Stimulated activated CD8-positive, alpha-beta memory T cell treated with anti-CD3 and anti-CD28 coated beads, Interleukin-12 subunit alpha, Interleukin-12 subunit beta, amount 100 ng/mL, for 4 hours (primary cell): ENCODE measurements around the gene EPAS1.
A peak's percentile ranks its signal among the peaks of the same experiment; 100 is the strongest.

Experiments
- DNase-seq: peaks from one replicate; pipeline ENCODE4 v3.0.0-alpha.2; 2020; ENCODE audit warnings: low read depth

EPAS1 gene

DNA sequence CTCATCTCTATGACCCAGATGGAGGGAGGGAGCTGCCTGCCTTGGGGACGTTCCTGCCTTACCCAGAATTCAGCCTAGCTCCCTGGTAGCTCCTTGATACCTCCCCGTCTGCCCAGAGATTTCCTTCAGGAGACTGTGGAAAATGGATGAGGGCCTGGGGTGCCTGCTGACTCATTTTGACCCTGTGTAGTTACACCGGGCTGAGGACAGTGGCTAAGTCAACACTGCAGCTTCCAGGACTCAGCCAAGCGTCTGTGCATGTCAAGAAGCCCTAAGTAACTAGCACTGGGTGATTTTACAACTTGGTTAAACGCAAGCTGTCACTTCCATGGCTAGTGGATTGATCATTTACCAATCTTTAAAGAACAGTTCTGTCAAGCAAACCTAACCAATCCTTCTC lies 23.3 kb upstream of the EPAS1 start:
- DNase-seq, result no peak

DNA sequence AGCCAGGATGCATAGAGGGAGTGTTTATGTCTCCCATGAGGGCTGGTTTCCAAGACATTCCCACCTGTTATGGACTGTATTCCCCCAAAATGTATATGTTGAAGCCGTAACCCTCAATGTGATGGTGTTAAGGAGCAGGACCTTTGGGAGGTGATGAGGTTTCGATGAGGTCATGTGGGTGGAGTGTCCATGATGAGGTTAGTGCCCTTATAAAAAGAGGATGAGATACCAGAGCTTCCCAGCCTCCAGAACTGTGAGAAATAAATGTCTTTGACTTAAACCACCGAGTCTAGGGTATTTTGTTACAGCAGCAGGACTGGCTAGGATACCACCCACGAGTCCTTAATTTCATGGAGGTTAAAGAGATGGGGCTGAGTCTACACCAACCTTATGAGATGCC lies 22.6 kb upstream of the EPAS1 start:
- no peak for DNase-seq

DNA sequence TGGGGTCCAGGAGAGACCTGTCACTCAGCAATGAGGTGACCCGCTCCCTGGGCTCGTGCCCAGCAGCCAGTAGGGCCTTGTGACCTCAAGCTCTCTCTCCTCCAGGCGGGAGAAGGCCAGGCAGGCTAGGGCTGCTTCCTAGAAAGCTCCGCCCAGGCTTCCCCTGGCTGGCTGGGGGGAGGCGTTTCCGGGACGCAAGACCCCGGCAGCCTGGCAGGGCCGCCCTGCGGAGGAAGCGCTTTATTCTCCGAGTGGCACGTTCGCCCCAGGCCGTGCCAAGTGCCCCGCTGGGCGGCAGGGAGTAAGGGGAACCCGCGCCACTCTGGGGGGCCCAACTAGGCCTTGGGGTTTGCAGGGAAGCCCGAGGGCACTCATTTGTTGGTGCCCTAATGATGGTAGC lies 21.2 kb upstream of the EPAS1 start:
- DNase-seq, result no peak

DNA sequence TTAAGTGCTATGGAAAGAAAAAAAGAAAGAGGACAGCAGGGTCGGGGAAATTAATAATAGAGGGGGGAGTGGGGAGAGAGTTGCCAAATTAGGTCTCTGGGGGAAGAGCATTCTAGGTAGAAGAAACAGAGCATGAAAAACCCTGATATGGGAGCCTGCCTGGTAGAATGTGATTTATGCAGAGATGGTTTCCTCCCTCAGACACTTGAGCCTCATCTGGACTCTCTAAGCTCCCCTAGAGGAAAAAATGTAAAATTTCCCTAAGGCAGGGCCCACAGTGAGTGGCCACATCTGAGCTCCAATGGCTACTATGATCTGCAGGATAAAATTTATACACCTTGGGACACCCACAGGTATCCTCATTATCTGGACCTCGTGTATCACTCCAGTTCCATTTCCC lies 20.6 kb upstream of the EPAS1 start:
- no peak for DNase-seq

DNA sequence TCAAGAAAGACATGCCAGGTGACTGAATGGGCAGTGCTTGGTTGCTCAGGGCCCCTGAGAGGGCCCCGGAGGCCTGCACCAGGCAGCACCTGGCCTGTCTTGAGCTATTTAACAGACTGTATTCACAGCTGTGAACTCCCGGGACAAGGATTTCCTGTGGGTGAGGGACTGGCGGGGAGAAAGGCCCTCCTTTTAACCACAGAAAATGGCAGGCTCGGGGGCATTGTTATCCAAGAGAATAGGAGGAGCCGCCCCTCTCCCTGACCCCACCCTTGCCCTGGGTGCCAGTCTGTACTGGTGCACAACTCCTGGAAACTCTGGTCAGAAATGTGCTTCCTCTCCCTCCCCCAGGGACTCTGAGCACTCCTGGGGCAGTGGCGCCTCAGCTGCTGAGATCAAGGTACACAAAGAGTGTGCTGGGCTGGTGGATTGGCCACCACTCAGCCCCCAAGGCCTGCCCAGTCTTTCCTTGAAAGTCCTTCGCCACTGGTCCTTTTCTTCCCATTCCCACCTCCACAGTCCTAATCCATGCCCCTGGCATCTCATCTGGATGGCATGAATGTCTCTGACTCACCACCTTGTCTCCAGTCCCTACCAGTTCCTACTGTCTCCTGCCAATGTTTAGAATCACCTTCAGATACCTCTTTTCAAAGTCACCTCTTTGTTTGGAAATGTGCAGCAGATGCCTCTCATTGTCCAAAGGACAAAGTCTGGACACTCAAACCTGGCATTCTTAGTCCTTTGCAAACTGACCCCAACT lies 19.6 kb upstream of the EPAS1 start:
- DNase-seq, result no peak

DNA sequence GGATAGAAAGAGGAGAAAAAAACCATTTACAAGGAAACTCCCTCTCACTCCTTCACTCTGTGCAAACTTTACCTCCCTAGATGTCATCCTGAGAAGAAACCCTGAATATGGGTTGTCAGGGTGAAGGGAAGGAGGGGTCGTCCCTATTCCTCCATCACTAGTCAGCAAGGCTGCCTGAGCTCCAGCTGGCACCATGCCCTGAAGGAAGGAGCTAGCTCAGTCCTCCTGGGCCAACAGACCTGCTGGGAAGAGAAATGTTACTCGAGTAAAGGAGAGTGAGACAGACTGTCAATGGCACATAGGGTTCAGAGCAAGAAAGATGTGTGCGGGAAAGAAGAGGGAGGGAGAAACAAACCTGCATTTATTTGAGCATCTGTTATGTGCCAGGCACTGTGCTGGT lies 18.3 kb upstream of the EPAS1 start:
- no peak for DNase-seq

DNA sequence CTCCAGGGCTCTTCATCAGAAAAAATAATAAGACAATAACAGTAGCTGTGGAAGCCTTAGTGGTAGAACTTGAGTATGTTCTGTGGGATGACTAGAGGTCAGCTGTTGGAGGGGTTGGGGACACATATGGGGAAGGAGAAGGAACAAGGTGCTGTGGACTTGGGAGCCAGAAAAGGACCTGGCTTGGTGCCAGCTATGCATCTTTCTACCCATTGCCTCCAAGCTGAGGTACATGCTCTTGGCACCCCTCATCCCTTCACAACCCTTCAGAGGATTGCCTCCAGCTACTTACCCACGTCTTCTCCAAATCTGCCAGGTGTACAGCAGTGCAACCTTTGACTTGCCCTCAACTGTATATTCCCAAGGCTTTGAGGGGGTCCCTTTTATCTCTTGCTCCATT lies 15.3 kb upstream of the EPAS1 start:
- DNase-seq, result no peak

DNA sequence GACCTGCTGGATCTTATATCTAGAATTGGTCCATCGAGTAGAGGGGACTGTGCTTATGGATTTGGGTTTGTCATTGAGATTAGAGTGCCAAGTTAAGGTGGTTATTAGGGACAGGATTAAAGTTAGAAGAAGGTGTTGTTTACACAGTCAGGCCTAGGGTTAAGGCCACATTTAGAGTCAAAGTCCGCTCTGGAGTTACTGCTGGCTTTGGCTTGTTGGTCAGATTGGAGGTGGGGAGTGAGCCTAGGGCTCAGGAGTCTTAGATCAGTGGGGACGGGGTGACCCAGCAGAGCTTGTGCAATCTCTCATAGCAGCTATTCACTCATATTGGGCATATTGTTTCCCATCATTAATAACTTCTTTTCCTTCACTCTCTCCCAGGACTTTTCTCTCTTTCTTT lies 13.5 kb upstream of the EPAS1 start:
- DNase-seq, result no peak

DNA sequence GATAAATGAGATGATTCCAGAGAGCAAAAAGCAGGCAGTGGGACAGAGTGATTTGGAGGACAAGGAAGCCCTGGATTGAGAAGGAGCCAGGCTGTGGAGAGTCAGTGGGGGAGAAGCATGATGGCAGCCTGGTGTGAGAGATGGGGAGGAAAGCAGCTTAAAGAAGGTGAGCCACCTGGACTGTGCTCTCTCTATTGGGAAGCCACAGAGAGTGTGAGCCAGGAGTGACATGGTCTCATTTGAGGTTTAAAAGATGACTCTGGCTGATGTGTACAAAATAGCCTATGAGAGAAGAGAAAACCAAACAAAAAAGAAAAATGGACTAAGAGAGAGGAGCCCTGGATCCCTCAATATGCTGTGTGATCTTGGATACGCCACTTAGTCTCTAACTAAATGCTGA lies 12.9 kb upstream of the EPAS1 start:
- no peak for DNase-seq

DNA sequence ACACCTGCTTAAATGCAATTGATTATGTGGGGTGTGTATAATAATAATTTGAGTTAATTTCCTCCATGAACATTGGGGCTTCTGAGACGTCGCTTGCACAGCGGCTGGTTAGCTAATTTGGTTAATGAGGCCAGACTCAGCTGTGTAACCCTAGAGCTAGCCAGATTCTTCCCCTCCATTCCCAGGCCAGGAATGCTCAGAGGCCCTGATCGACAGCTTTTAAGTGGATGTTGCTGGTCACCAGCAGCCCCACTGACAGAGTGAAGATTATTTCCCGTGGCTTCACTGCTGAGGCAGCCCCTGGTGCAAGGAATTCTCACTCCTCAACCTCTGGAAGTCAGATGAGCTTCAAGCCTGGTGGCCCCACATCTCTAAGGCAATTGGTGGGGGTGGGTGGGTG lies 12.4 kb upstream of the EPAS1 start:
- DNase-seq, result no peak

DNA sequence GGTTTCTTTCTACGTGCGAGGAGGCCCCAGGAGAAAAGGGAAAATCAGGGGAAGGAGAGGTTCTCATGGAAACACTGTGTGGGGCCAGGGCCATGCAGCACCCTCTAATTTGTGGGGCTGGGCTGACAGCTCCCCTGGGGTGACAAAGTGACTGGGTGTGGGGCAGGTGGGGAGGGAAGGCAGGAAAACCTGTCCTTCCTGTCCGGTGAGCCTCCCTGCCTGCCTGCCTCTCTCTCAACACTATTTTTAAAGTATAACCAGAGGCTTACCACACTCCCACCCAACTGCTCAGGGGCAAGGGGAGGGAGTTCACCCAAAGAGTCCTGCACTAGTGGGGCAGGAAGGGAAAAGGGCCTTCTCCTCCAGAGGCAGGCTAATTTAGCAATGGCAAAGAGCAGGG lies 10.5 kb upstream of the EPAS1 start:
- no peak for DNase-seq

DNA sequence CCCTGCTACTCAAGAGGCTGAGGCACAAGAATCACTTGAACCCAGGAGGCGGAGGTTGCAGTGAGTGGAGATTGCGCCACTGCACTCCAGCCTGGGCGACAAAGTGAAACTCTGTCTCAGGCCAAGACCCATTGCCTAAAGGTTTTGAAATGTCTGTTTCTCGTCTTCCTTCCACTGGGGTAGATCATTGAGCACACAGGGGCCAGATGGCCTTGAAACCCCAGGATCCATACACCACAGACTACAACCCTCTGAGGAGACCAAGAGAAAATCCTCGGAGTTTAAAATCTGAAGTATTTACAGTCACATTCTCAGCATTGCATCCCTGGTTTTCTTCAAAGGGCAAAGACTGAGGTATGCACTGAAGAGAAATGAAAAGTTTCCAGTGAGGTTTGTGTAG lies 7.1 kb upstream of the EPAS1 start:
- DNase-seq, result no peak

DNA sequence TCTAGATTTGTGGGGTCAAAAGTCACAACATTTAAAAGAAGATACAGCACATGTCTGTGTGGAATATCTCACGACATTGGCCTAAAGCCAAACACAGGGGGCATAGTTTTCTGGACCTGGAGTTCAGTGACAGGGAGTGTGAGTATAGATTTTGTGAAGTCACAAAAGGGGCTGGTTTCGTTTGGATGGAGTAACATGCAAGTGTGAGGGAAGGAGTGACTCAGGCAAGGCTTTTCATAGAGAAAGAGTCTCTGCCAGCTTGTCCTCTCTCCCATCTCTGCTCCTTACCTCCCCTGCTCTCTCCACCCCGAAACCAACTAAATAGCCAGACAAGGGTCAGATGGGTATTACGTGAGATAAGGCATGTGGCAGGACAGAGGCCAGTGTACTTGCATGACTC lies 3.7 kb upstream of the EPAS1 start:
- no peak for DNase-seq

DNA sequence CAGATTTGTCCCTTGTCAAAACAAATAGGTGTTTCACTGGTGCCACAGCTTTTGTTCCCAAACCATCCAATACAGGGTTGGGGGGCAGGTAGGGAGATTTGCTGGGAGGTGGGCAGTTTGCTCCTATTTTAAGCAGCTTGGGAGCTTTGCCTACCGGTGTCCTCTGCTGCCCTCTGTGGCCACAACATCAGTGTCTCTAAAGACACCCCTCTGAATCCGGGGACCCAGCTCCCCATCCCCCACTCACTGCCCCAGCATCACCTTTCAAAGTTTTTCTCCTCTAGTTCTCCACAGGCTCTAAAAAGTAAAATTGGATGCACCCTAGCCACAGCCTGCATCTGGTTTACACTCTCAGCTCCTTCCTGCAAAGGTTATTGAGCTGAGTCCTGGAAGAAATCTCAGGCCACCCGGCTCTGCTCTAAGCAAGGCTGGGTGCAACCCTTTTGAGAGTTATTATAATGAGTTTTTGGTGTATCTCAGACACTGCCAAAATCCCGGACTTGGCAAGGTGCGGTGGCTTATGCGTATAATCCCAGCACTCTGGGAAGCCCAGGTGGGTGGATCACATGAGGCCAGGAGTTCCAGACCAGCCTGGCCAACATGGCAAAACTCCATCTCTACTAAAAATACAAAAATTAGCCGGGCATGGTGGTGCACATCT lies 2.9 kb upstream of the EPAS1 start:
- no peak for DNase-seq

DNA sequence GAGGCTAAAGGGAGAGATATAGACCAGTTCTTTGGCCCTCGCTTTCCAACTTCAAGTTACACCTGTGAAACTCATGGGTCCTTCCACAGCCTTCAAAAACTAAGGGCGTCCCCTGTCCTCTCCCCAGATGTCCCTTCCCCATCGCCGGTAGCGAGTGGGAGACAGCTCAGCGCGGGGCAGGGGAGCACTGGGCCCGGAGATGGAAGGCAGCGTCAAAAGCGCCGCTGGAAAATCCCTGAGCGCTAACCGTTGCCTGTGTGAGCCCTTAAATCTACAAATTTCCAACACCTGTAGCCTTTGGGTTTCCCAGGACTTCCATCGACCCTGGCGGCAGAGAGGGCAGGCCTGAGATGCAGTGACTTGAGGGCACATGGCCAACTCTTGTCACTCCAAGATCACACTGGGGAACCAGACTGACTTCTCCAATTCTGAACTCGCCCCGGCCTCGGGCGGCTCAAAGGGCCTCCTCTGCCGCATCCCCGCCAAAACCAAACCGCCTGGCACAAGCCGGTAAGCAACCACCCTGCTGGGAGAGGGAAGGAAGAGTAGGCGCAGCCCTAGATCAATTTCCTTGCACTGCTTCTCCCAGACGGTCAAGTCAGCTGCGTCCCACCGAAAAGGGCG lies 879 bp upstream of the EPAS1 start:
- DNase-seq, result no peak

DNA sequence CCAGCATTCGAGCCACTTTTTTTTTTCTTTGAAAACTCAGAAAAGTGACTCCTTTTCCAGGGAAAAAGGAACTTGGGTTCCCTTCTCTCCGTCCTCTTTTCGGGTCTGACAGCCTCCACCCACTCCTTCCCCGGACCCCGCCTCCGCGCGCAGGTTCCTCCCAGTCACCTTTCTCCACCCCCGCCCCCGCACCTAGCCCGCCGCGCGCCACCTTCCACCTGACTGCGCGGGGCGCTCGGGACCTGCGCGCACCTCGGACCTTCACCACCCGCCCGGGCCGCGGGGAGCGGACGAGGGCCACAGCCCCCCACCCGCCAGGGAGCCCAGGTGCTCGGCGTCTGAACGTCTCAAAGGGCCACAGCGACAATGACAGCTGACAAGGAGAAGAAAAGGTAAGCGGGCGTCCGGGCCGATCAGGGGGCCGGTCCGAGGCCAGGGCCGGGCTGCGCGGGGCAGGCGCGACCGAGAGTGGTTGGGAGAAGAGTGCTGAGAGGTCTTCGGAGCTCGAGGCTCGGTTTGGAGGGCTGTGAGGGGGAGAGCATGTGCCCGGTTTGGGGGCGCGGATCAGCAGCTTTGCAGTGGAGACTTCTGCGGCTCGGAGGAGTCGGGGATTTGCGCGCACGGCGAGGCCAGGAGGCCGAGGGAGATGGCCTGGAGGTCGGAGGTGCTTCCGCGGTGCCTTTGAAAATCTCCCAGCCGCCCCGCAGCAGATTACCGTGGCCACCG lies 502 bp downstream of the EPAS1 start:
- DNase-seq, result peak; percentile 60

DNA sequence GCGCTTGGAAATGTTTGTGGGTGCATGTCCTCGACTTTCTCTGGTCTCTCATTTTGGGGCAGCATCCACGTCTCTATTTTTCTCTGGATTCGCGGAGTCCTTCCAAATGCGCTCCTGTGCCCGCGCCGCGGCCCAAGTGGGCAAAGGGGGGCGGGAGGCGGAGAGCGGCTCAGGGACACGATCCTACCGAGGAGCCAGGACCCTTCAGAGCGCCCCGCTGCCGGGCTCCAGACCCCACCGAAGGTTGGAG lies 990 bp downstream of the EPAS1 start:
- DNase-seq, result no peak

DNA sequence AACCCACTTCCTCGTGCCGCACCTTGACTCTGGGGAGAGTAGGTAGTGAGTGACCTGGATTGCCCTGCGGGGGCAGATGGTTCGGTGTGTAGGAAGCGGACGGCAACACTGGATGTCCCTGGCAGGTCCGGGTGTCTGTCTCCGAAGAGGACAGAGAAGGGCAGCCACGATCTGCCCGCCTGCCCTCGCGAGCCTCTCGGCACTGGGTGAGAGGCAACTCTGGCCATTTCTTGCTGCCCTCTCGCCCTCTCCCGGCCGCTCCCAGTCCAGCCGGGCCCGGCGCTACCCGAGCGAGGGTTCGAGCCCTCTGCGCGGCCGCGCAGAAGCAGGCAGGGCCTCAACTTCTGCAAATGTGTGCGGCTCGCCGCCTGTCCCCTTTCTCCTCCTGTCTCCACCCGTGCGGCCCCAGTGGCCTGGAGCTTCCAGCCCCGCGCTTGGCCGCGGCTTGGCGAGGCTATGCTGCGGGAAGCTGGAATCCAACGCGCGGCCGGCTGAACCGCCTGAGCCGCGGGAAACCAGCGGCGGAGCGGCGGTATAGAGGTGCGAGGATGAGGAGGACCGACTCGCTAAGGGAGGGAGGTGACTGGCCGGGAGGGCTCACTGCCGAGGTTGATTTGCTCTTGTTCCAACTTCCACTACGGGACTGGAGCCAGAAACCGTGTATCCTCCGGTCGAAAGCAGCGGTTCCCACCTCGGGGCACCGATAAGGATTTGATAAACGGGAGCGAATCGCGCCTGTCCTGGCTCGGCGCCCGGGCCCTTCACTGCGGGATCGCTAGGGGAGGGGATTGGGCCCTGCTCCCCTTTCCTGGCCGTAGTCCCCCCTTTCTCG lies 1.5 kb downstream of the EPAS1 start:
- DNase-seq, result no peak

DNA sequence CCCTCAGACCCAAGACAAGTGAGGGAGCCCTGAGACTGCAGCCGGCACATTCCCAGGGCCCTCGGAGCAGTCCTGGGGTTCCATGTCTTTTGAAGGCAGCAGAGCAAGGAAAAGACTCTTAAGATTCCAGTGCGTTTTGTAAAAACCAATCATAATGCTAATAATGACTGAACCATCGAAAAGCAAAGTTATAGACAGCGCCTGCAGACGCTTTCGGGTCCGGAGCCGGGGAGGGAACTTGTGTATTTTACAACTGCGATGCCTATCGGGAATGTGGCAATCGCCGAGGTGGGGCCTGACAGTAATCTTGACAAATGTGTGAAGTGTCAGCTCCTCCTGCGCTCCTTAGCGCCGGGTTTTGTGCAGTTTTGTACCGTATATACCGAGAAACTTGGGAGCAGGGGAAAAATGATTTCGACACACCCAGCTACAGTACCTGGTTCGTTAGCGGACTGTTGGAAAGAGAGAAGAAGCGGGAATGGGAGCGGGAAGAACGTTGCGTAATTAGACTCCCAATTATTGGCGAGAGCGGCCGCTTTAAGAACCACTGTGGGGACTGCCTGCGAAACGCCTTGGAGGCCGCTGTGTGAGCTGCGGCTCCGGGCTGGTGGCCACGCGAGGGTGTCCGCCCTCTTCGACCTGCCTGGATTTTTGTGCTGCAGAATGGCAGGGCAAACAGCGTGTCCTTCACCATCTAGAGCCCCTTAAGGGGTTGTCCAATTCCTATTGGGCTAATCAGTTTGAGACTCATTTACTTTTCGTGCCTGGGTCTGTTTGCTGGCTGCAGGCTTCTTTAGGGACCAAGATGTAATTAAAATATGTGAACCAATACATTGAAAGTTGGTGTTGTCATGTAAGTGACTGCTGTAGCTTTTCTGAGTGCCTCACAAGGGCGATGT lies 2.4 kb downstream of the EPAS1 start:
- DNase-seq, result no peak

DNA sequence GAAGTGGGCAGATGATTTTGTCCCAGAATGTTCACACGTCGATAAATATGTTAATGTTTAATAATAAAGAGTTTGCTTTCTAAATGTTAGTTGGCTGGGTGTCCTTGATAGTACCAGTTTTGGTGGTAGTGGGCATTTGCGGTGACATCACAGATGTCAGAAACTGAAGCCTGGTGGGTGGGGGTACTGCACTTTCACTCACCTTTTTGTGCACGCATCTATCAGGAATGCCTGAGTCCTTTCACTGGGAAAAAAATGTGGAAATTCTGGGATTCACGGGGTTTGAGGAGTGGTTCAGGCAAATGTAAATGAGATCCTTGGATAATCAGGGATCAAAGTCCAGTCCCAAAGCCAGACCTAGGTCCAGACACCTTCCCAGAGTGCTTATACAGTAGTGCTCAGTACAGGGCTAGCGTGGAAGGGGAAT lies 3.2 kb downstream of the EPAS1 start:
- DNase-seq, result no peak

DNA sequence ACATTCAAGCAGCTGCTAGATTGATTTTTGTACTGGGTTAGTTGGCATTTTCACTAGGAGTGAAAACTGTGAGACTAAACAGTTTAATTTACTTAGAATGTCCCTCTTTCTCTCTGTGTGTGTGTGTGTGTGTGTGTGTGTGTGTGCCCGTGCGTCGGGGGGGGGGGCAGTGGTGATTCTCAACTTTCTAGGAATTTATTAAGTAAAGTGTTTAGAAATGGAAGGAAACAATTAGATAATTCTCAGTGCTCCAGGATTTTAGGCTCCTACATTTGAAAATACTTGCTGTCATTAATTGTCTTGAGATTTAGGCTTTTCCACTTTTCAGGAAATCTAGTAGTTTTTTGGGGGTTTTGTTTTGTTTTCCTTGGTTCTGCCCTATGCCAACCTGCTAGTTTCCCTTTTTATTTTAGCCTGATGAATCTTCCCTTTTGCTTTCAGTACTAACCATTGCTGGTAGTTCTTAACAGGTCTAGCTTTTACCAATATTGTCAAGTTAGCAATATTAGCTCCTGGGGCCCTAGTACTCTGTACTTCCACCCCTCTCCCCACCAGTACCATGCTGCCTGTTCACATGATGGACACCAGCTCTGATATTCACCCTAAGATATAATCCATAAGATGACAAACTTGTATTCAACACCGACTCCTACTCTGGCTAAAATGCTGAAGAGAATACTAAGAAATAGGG lies 4.9 kb downstream of the EPAS1 start:
- no peak for DNase-seq
